Measurements from ENCODE around the gene NBPF14. TPM values are rescaled to one million over a fixed set of nuclear protein-coding genes. Genes with fewer than 3 reads are reported as not detected.
A peak's percentile ranks its signal among the peaks of the same experiment; 100 is the strongest.
"Not testable (repeated sequence)": the region's sequence is repeated elsewhere in the genome, so short reads cannot be mapped to it uniquely, and the experiment has no call there.

NBPF14 gene
- polyA plus RNA-seq, 1 of the 3 experiments (the other 2 are of a cell fraction) = 2.9 TPM

GRCh38 chr1:148522561-148523204 is 73.1 kb downstream of the NBPF14 start:
- CTCF ChIA-PET; H3K79me2 ChIP-seq (ENCODE audit: insufficient read depth); H3K9me2 ChIP-seq; H3K4me1 ChIP-seq (ENCODE audit: control insufficient read depth in 1 of 2, insufficient read depth in 2 of 2, low read depth in 1 of 2, low read length in 1 of 2); H3F3A ChIP-seq (replicated peaks; ENCODE audit: insufficient read depth); H3K9me3 ChIP-seq; H3K36me3 ChIP-seq (replicated peaks in 1 of 2; ENCODE audit: control insufficient read depth in 1 of 2, insufficient read depth in 2 of 2, low read length in 1 of 2); H3K27me3 ChIP-seq (ENCODE audit: insufficient read depth); H4K20me1 ChIP-seq (ENCODE audit: insufficient read depth); POLR2A ChIA-PET; H3K9ac ChIP-seq; H3K27ac ChIP-seq (ENCODE audit: low read depth in 2 of 2, low read length in 1 of 2): not testable (repeated sequence)
- Histone ChIP-seq H3K4me2 (peak overlapping the region; percentile 76), H2AFZ (ENCODE audit: low read depth) (peak overlapping the region; percentile 63; the same call in 1 of the 2 replicates), H3K4me3 (ENCODE audit: low read depth in 2 of 2, low read length in 1 of 2) (peak overlapping the region; percentile 37 to 58)
- DNase-seq = peak; percentile 29
- 4% methylated on average over 26 of the region's 30 CpGs for WGBS (ENCODE audit: low lambda C conversion rate)
- TF ChIP-seq TCF12 (IDR thresholded peaks at IDR 0.05) (peak; percentile 20; the same call in 1 of the 2 replicates), JUND (IDR thresholded peaks at IDR 0.05) (peak; percentile 26; the same call in 1 of the 2 replicates), POLR2AphosphoS5 (IDR thresholded peaks at IDR 0.05; ENCODE audit: low read depth, low read length) (peak; percentile 98), MEF2A (IDR thresholded peaks at IDR 0.05; ENCODE audit: borderline replicate concordance, low read depth) (peak; percentile 28; the same call in 1 of the 2 replicates), ELF1 (IDR thresholded peaks at IDR 0.05) (0 out of 2 replicates have a peak, but pooled peaks have one; percentile 6), SIN3A (IDR thresholded peaks at IDR 0.05; ENCODE audit: borderline replicate concordance, low read depth, low read length) (peak; percentile 92; the same call in 1 of the 2 replicates), FOSL2 (IDR thresholded peaks at IDR 0.05; ENCODE audit: borderline replicate concordance, low read depth) (peak; percentile 4; the same call in 1 of the 2 replicates)

GRCh38 chr1:148522072-148522471 is 73.7 kb downstream of the NBPF14 start:
- H3F3A ChIP-seq (replicated peaks; ENCODE audit: insufficient read depth); CTCF ChIA-PET; H3K4me3 ChIP-seq (ENCODE audit: low read depth in 2 of 2, low read length in 1 of 2); H3K79me2 ChIP-seq (ENCODE audit: insufficient read depth); DNase-seq; H3K27ac ChIP-seq (ENCODE audit: low read depth in 2 of 2, low read length in 1 of 2); POLR2A ChIA-PET; H3K4me2 ChIP-seq; H3K27me3 ChIP-seq (ENCODE audit: insufficient read depth); H3K9me2 ChIP-seq; H3K4me1 ChIP-seq (ENCODE audit: control insufficient read depth in 1 of 2, insufficient read depth in 2 of 2, low read depth in 1 of 2, low read length in 1 of 2); H4K20me1 ChIP-seq (ENCODE audit: insufficient read depth); H3K9ac ChIP-seq; H2AFZ ChIP-seq (ENCODE audit: low read depth); H3K36me3 ChIP-seq (replicated peaks in 1 of 2; ENCODE audit: control insufficient read depth in 1 of 2, insufficient read depth in 2 of 2, low read length in 1 of 2); H3K9me3 ChIP-seq: not testable (repeated sequence)
- WGBS (ENCODE audit: low lambda C conversion rate) = 36% methylated on average over 14 of the region's 23 CpGs
- TF ChIP-seq GABPA (IDR thresholded peaks at IDR 0.05; ENCODE audit: low read depth) = peak; percentile 51

- POLR2A ChIA-PET, H3K9me2 ChIP-seq: not testable (repeated sequence)
- WGBS (ENCODE audit: low lambda C conversion rate) = no CpG with 5 or more reads among the region's 3 CpGs
These were observed 81.5 kb downstream of the NBPF14 start for GRCh38 chr1:148514310-148514709.

More at GRCh38 chr1:148514310-148514709, 81.5 kb downstream of the NBPF14 start:
- H3K4me3 ChIP-seq (ENCODE audit: low read depth in 2 of 2, low read length in 1 of 2); H2AFZ ChIP-seq (ENCODE audit: low read depth); DNase-seq; H3K4me2 ChIP-seq; H3K27me3 ChIP-seq (ENCODE audit: insufficient read depth); H3K36me3 ChIP-seq (replicated peaks in 1 of 2; ENCODE audit: control insufficient read depth in 1 of 2, insufficient read depth in 2 of 2, low read length in 1 of 2); H4K20me1 ChIP-seq (ENCODE audit: insufficient read depth); H3K9ac ChIP-seq; H3K4me1 ChIP-seq (ENCODE audit: control insufficient read depth in 1 of 2, insufficient read depth in 2 of 2, low read depth in 1 of 2, low read length in 1 of 2); H3K79me2 ChIP-seq (ENCODE audit: insufficient read depth); CTCF ChIA-PET; H3F3A ChIP-seq (replicated peaks; ENCODE audit: insufficient read depth); H3K9me3 ChIP-seq; H3K27ac ChIP-seq (ENCODE audit: low read depth in 2 of 2, low read length in 1 of 2): not testable (repeated sequence)

Data from SK-N-SH (cell line).